ENCODE results near the gene GALNT2. TPM values are rescaled to one million over a fixed set of nuclear protein-coding genes. Genes with fewer than 3 reads are reported as not detected.

The GALNT2 gene
- total and polyA plus RNA-seq, 9 donors: 30.3 to 89.2 (median 79.2) TPM

GRCh38 chr1:230313453-230314141, 246.6 kb downstream of the GALNT2 start:
- WGBS (ENCODE audit: insufficient coverage): 67% methylated on average over 9 of the region's 12 CpGs
- H3K4me1 ChIP-seq (ENCODE audit: control insufficient read depth, insufficient read depth, low read length): peaks cover 14% of the 10 kb centered on the region

GRCh38 chr1:230314142-230314470, 247.1 kb downstream of the GALNT2 start:
- DNase-seq: no peak
- no peaks in the 10 kb centered on the region for H3K36me3 ChIP-seq (ENCODE audit: control insufficient read depth, insufficient read depth, low read length)
- no peak overlapping the region for H3K27ac ChIP-seq (ENCODE audit: low read length)
- WGBS (ENCODE audit: insufficient coverage): 78% methylated on average over 3 of the region's 8 CpGs
- H3K9me3 ChIP-seq (replicated peaks; ENCODE audit: control insufficient read depth, low read depth, low read length): no peaks in the 10 kb centered on the region
- no peaks in the 10 kb centered on the region for H3K27me3 ChIP-seq (ENCODE audit: control insufficient read depth, insufficient read depth, low read length)
- no peak overlapping the region for H3K4me3 ChIP-seq (ENCODE audit: low read length)
- H3K4me1 ChIP-seq (ENCODE audit: control insufficient read depth, insufficient read depth, low read length): peaks cover 19% of the 10 kb centered on the region

More at GRCh38 chr1:230313453-230314141, 246.6 kb downstream of the GALNT2 start:
- no peaks in the 10 kb centered on the region for H3K27me3 ChIP-seq (ENCODE audit: control insufficient read depth, insufficient read depth, low read length)
- H3K36me3 ChIP-seq (ENCODE audit: control insufficient read depth, insufficient read depth, low read length): no peaks in the 10 kb centered on the region
- no peak overlapping the region for H3K4me3 ChIP-seq (ENCODE audit: low read length)
- no peak for DNase-seq
- no peaks in the 10 kb centered on the region for H3K9me3 ChIP-seq (replicated peaks; ENCODE audit: control insufficient read depth, low read depth, low read length)
- no peak overlapping the region for H3K27ac ChIP-seq (ENCODE audit: low read length)

GRCh38 chr1:230315099-230315498, 248.1 kb downstream of the GALNT2 start:
- WGBS (ENCODE audit: insufficient coverage): 73% methylated on average over 6 of the region's 6 CpGs
- Histone ChIP-seq H3K36me3 (ENCODE audit: control insufficient read depth, insufficient read depth, low read length) (no peaks in the 10 kb centered on the region), H3K4me3 (ENCODE audit: low read length) (no peak overlapping the region), H3K9me3 (replicated peaks; ENCODE audit: control insufficient read depth, low read depth, low read length) (no peaks in the 10 kb centered on the region), H3K27ac (ENCODE audit: low read length) (no peak overlapping the region), H3K4me1 (ENCODE audit: control insufficient read depth, insufficient read depth, low read length) (peaks cover 27% of the 10 kb centered on the region), H3K27me3 (ENCODE audit: control insufficient read depth, insufficient read depth, low read length) (no peaks in the 10 kb centered on the region)
- DNase-seq: no peak

- H3K27ac ChIP-seq (ENCODE audit: low read length): no peak overlapping the region
- H3K4me3 ChIP-seq (ENCODE audit: low read length): no peak overlapping the region
- H3K4me1 ChIP-seq (ENCODE audit: control insufficient read depth, insufficient read depth, low read length): peaks cover 45% of the 10 kb centered on the region
- H3K27me3 ChIP-seq (ENCODE audit: control insufficient read depth, insufficient read depth, low read length): no peaks in the 10 kb centered on the region
- no peaks in the 10 kb centered on the region for H3K9me3 ChIP-seq (replicated peaks; ENCODE audit: control insufficient read depth, low read depth, low read length)
- H3K36me3 ChIP-seq (ENCODE audit: control insufficient read depth, insufficient read depth, low read length): no peaks in the 10 kb centered on the region
- no peak for DNase-seq
- WGBS (ENCODE audit: insufficient coverage): 84% methylated on average over 17 of the region's 23 CpGs
Observed at GRCh38 chr1:230316864-230317745, 250.1 kb downstream of the GALNT2 start.

GRCh38 chr1:230317823-230318819, 251.1 kb downstream of the GALNT2 start:
- peaks cover 55% of the 10 kb centered on the region for H3K4me1 ChIP-seq (ENCODE audit: control insufficient read depth, insufficient read depth, low read length)
- peak overlapping the region; percentile 7 for H3K27ac ChIP-seq (ENCODE audit: low read length)
- H3K36me3 ChIP-seq (ENCODE audit: control insufficient read depth, insufficient read depth, low read length): peaks cover 3% of the 10 kb centered on the region
- no peak overlapping the region for H3K4me3 ChIP-seq (ENCODE audit: low read length)
- peak; percentile 39 for DNase-seq
- WGBS (ENCODE audit: insufficient coverage): 78% methylated on average over 19 of the region's 23 CpGs
- H3K27me3 ChIP-seq (ENCODE audit: control insufficient read depth, insufficient read depth, low read length): no peaks in the 10 kb centered on the region
- no peaks in the 10 kb centered on the region for H3K9me3 ChIP-seq (replicated peaks; ENCODE audit: control insufficient read depth, low read depth, low read length)

GRCh38 chr1:230319014-230319747, 252.1 kb downstream of the GALNT2 start:
- WGBS (ENCODE audit: insufficient coverage): 96% methylated on average over 11 of the region's 17 CpGs
- no peak for DNase-seq
- Histone ChIP-seq H3K9me3 (replicated peaks; ENCODE audit: control insufficient read depth, low read depth, low read length) (no peaks in the 10 kb centered on the region), H3K4me3 (ENCODE audit: low read length) (no peak overlapping the region), H3K27me3 (ENCODE audit: control insufficient read depth, insufficient read depth, low read length) (no peaks in the 10 kb centered on the region), H3K4me1 (ENCODE audit: control insufficient read depth, insufficient read depth, low read length) (peaks cover 64% of the 10 kb centered on the region), H3K27ac (ENCODE audit: low read length) (peak overlapping the region; percentile 7), H3K36me3 (ENCODE audit: control insufficient read depth, insufficient read depth, low read length) (peaks cover 3% of the 10 kb centered on the region)

- Histone ChIP-seq H3K27ac (ENCODE audit: low read length) (peak overlapping the region; percentile 91), H3K4me1 (ENCODE audit: control insufficient read depth, insufficient read depth, low read length) (peaks cover 64% of the 10 kb centered on the region), H3K4me3 (ENCODE audit: low read length) (no peak overlapping the region), H3K27me3 (ENCODE audit: control insufficient read depth, insufficient read depth, low read length) (no peaks in the 10 kb centered on the region), H3K9me3 (replicated peaks; ENCODE audit: control insufficient read depth, low read depth, low read length) (no peaks in the 10 kb centered on the region), H3K36me3 (ENCODE audit: control insufficient read depth, insufficient read depth, low read length) (peaks cover 17% of the 10 kb centered on the region)
- DNase-seq: peak; percentile 84
- 69% methylated on average over 2 of the region's 4 CpGs for WGBS (ENCODE audit: insufficient coverage)
Observed at GRCh38 chr1:230320804-230321203, 253.8 kb downstream of the GALNT2 start.

- DNase-seq: no peak
- H3K27me3 ChIP-seq (ENCODE audit: control insufficient read depth, insufficient read depth, low read length): no peaks in the 10 kb centered on the region
- 96% methylated on average over 4 of the region's 9 CpGs for WGBS (ENCODE audit: insufficient coverage)
- H3K9me3 ChIP-seq (replicated peaks; ENCODE audit: control insufficient read depth, low read depth, low read length): no peaks in the 10 kb centered on the region
- H3K4me3 ChIP-seq (ENCODE audit: low read length): no peak overlapping the region
- H3K36me3 ChIP-seq (ENCODE audit: control insufficient read depth, insufficient read depth, low read length): peaks cover 17% of the 10 kb centered on the region
- peak overlapping the region; percentile 91 for H3K27ac ChIP-seq (ENCODE audit: low read length)
- peaks cover 64% of the 10 kb centered on the region for H3K4me1 ChIP-seq (ENCODE audit: control insufficient read depth, insufficient read depth, low read length)
Observed at GRCh38 chr1:230321341-230321740, 254.3 kb downstream of the GALNT2 start.

GRCh38 chr1:230321741-230322420, 254.8 kb downstream of the GALNT2 start:
- H3K27ac ChIP-seq (ENCODE audit: low read length): peak overlapping the region; percentile 91
- no peaks in the 10 kb centered on the region for H3K9me3 ChIP-seq (replicated peaks; ENCODE audit: control insufficient read depth, low read depth, low read length)
- H3K4me1 ChIP-seq (ENCODE audit: control insufficient read depth, insufficient read depth, low read length): peaks cover 64% of the 10 kb centered on the region
- H3K36me3 ChIP-seq (ENCODE audit: control insufficient read depth, insufficient read depth, low read length): peaks cover 17% of the 10 kb centered on the region
- no peaks in the 10 kb centered on the region for H3K27me3 ChIP-seq (ENCODE audit: control insufficient read depth, insufficient read depth, low read length)
- peak; percentile 65 for DNase-seq
- 55% methylated on average over 18 of the region's 18 CpGs for WGBS (ENCODE audit: insufficient coverage)
- H3K4me3 ChIP-seq (ENCODE audit: low read length): no peak overlapping the region

Data from muscle of leg (tissue), 11 donors.